ENCODE results near the gene TMTC1. TPM values are rescaled to one million over a fixed set of nuclear protein-coding genes. Genes with fewer than 3 reads are reported as not detected.

Gene TMTC1
- total RNA-seq, 2 donors from 2014 or later, result 3.3 to 6.3 TPM

DNA sequence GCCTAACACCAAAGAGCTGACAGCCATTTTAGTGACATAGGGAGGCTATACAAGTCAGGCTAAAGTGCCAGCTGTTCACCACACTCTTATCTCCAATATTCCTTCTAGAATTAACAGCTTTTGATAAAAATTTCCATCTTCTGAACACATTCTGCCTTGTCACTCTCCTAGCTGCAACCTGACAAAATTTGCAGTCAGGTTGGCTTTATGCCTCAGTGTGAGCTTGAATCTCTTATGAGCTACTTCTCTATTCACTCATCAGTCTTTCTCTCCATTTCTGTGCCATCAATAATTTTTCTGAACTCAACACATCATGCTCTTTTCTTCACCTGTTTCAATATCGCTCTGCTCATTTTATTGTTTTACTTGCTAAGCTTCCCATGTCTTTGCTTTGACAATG, 50.2 kb downstream of the TMTC1 start:
- Histone ChIP-seq H3K27ac (no peak overlapping the region), H3K36me3 (no peaks in the 10 kb centered on the region), H3K9me3 (no peaks in the 10 kb centered on the region), H3K9ac (ENCODE audit: low read depth in 2 of 2, low read length in 2 of 2) (no peak overlapping the region), H3K4me3 (no peak overlapping the region), H3K27me3 (no peaks in the 10 kb centered on the region), H3K4me1 (no peaks in the 10 kb centered on the region)
- DNase-seq, result no peak
- intact Hi-C loops (cut with DNase I), result no loop called here
- TF ChIP-seq, protein P1, sequence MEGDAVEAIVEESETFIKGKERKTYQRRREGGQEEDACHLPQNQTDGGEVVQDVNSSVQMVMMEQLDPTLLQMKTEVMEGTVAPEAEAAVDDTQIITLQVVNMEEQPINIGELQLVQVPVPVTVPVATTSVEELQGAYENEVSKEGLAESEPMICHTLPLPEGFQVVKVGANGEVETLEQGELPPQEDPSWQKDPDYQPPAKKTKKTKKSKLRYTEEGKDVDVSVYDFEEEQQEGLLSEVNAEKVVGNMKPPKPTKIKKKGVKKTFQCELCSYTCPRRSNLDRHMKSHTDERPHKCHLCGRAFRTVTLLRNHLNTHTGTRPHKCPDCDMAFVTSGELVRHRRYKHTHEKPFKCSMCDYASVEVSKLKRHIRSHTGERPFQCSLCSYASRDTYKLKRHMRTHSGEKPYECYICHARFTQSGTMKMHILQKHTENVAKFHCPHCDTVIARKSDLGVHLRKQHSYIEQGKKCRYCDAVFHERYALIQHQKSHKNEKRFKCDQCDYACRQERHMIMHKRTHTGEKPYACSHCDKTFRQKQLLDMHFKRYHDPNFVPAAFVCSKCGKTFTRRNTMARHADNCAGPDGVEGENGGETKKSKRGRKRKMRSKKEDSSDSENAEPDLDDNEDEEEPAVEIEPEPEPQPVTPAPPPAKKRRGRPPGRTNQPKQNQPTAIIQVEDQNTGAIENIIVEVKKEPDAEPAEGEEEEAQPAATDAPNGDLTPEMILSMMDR (IDR thresholded peaks at IDR 0.05), result no peak

DNA sequence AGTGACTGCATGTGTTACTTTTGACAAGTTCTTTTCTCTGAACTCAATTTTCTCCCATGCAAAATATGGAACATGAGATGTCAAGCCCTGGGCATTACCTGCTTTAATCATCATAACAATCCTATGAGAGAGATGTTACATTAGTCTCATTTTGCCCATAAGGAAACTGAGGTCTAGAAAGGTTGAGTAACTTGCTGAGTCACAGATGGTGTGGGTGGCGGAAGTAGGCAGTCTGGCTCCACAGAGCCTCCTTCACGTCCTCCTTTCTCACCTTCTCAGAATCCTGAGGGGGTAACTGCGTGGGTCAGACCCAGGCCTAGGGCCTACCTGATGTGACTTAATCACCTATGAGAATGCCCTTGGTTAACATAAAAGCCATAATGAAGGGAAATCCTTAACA, 50.7 kb downstream of the TMTC1 start:
- H3K9me3 ChIP-seq, result no peaks in the 10 kb centered on the region
- H3K9ac ChIP-seq (ENCODE audit: low read depth in 2 of 2, low read length in 2 of 2), result no peak overlapping the region
- TF ChIP-seq, protein P1 (IDR thresholded peaks at IDR 0.05), result no peak
- H3K27me3 ChIP-seq, result no peaks in the 10 kb centered on the region
- no peaks in the 10 kb centered on the region for H3K4me1 ChIP-seq
- H3K4me3 ChIP-seq, result no peak overlapping the region
- H3K27ac ChIP-seq, result no peak overlapping the region
- intact Hi-C loops (cut with DNase I), result no loop called here
- no peak for DNase-seq
- H3K36me3 ChIP-seq, result no peaks in the 10 kb centered on the region

DNA sequence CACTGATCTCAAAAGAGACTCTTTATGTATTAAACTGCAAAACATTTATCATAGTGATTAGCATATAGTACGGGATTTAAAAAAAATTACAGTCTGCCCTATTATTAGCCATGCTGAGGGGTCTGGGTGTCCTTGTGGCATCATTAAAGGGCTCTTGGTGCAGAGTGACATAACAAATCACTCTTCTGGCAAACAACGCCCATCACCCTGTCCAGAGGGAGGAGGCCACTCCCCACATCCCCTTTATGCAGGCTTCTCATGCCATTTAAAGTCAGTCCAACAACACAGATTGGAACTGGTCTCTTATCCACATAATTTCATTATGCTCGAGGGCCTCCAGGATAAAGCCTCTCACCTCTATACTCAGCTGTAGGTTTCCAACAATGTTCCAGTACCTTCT, 51.1 kb downstream of the TMTC1 start:
- no peaks in the 10 kb centered on the region for H3K36me3 ChIP-seq
- no peak overlapping the region for H3K4me3 ChIP-seq
- TF ChIP-seq, protein P1 (IDR thresholded peaks at IDR 0.05), result no peak
- no peak overlapping the region for H3K9ac ChIP-seq (ENCODE audit: low read depth in 2 of 2, low read length in 2 of 2)
- no peaks in the 10 kb centered on the region for H3K4me1 ChIP-seq
- no peak overlapping the region for H3K27ac ChIP-seq
- no peaks in the 10 kb centered on the region for H3K27me3 ChIP-seq
- intact Hi-C loops (cut with DNase I), result no loop called here
- DNase-seq, result no peak
- no peaks in the 10 kb centered on the region for H3K9me3 ChIP-seq

DNA sequence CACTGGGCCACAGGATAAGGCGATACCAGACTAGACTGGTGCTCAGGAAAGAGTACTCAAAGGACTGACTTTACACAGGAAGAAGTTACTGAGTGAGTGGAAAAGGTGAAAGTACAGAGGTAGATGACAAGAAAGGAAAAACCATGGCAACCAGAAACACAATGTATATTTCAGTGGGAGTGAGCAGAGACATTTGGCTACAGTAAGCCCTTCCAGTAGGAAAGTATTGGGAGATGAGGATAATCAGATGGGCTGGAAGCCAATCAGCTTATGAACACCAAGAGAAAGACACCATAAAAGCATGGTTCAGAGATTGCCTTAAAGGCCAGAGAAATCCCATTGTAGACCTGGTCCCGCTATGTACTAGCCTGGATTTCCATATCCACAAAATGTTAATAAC, 51.6 kb downstream of the TMTC1 start:
- H3K27ac ChIP-seq, result no peak overlapping the region
- intact Hi-C loops (cut with DNase I), result no loop called here
- no peaks in the 10 kb centered on the region for H3K4me1 ChIP-seq
- H3K9me3 ChIP-seq, result no peaks in the 10 kb centered on the region
- no peaks in the 10 kb centered on the region for H3K36me3 ChIP-seq
- no peak overlapping the region for H3K9ac ChIP-seq (ENCODE audit: low read depth in 2 of 2, low read length in 2 of 2)
- H3K27me3 ChIP-seq, result no peaks in the 10 kb centered on the region
- TF ChIP-seq, protein P1 (IDR thresholded peaks at IDR 0.05), result no peak
- H3K4me3 ChIP-seq, result no peak overlapping the region
- DNase-seq, result no peak

DNA sequence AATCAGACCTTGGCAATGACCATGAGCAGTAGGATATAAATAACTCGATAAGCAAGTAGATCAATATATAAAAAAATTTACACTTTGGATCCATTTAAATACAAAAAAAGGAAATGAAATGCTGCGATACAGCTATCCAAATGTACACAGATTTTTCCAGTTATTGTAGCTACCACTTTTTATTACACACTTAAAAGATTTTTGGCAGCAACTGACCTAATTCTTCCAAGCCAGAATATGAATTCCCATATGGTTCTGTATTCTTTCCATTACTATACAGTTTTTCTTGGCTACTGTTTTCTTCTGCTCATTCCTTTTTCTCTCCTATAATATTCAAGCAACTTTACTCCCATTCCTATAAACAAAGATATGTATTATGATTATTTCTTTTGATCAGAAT, 52.2 kb downstream of the TMTC1 start:
- Histone ChIP-seq H3K9me3 (no peaks in the 10 kb centered on the region), H3K36me3 (no peaks in the 10 kb centered on the region), H3K4me3 (no peak overlapping the region), H3K9ac (ENCODE audit: low read depth in 2 of 2, low read length in 2 of 2) (no peak overlapping the region), H3K27me3 (no peaks in the 10 kb centered on the region), H3K4me1 (no peaks in the 10 kb centered on the region), H3K27ac (no peak overlapping the region)
- no peak for DNase-seq
- intact Hi-C loops (cut with DNase I), result no loop called here
- TF ChIP-seq, protein P1 (IDR thresholded peaks at IDR 0.05), result no peak

DNA sequence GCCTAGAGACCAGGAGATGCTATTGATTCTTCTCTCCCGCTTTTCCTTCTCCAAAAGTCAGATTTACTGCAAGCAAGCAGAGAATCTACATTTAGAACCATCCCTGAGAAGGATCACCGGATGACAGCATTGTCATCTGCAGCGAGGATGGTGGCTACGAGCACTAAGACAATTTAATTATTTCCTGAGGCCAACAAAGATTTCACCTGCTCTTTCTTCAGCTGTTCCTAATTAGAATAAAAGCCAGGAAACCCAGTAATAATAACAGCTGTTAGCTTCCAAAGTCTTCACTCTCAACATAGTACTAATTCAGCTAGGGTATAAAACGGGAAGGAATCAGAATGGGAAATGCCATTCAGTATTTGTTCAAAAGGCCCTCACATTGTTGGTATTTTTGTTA, 53.3 kb downstream of the TMTC1 start:
- no peak overlapping the region for H3K27ac ChIP-seq
- H3K9me3 ChIP-seq, result no peaks in the 10 kb centered on the region
- no peaks in the 10 kb centered on the region for H3K27me3 ChIP-seq
- TF ChIP-seq, protein P1 (IDR thresholded peaks at IDR 0.05), result no peak
- no peaks in the 10 kb centered on the region for H3K36me3 ChIP-seq
- H3K9ac ChIP-seq (ENCODE audit: low read depth in 2 of 2, low read length in 2 of 2), result no peak overlapping the region
- DNase-seq, result no peak
- H3K4me3 ChIP-seq, result no peak overlapping the region
- intact Hi-C loops (cut with DNase I), result no loop called here
- no peaks in the 10 kb centered on the region for H3K4me1 ChIP-seq
